K562 (cell line): ENCODE data around the gene HLA-DMB. TPM values are rescaled to one million over a fixed set of nuclear protein-coding genes. Genes with fewer than 3 reads are reported as not detected.

Experiments
- ATF6 ChIP-seq: sonication (generic); formaldehyde crosslinking; IDR thresholded peaks from 2 replicates; pipeline ENCODE4 v1.4.0; 2020; ENCODE audit warnings: mild to moderate bottlenecking, missing genetic modification reagents
- BCLAF1 ChIP-seq, 2 experiments: fragments of 450-650 bp in 1 of 2; IDR thresholded peaks; 2 replicates each; pipeline ENCODE4 v1.6.1; 2011 to 2017; ENCODE audit warnings: low read depth in 2 of 2, antibody characterized with exemption in 1 of 2, borderline replicate concordance in 1 of 2, low read length in 1 of 2, mild to moderate bottlenecking in 1 of 2, mixed read lengths in 1 of 2; ENCODE audit not compliant: control insufficient read depth in 1 of 2
- CHAMP1 ChIP-seq: fragments of 450-650 bp; IDR thresholded peaks from 2 replicates; pipeline ENCODE4 v1.6.1; 2016; ENCODE audit warnings: mild to moderate bottlenecking
- FOXA1 ChIP-seq: fragments of 450-650 bp; IDR thresholded peaks from 2 replicates; pipeline ENCODE4 v1.6.1; 2016; ENCODE audit warnings: mild to moderate bottlenecking, borderline replicate concordance
- GTF2A2 ChIP-seq: IDR thresholded peaks from 2 replicates; pipeline ENCODE4 v1.6.1; 2016; ENCODE audit warnings: mild to moderate bottlenecking, missing genetic modification characterization, missing compliant biosample characterization
- HIVEP1 ChIP-seq: fragments of 250-450 bp; sonication (Bioruptor Pico); IDR thresholded peaks from 2 replicates; pipeline ENCODE4 v1.4.0; 2020; ENCODE audit warnings: mild to moderate bottlenecking
- HOMEZ ChIP-seq: fragments of 250-450 bp; sonication (Bioruptor Pico); IDR thresholded peaks from 2 replicates; pipeline ENCODE4 v1.4.0; 2020; ENCODE audit warnings: mild to moderate bottlenecking, moderate library complexity
- KDM2B ChIP-seq: fragments of 250-450 bp; sonication (Bioruptor Pico); IDR thresholded peaks from 2 replicates; pipeline ENCODE4 v1.8.0; 2021; ENCODE audit warnings: mild to moderate bottlenecking, moderate library complexity
- KLF1 ChIP-seq: fragments of 450-650 bp; IDR thresholded peaks from 2 replicates; pipeline ENCODE4 v1.6.1; 2016; ENCODE audit warnings: missing genetic modification characterization, missing compliant biosample characterization
- MYNN ChIP-seq, 2 experiments: sonication (generic); formaldehyde crosslinking in 1 of 2; IDR thresholded peaks; 2 replicates each; pipeline versions ENCODE4 v1.5.0 to v1.6.1; 2016 to 2020; ENCODE audit warnings: antibody characterized with exemption in 1 of 2, missing genetic modification reagents in 1 of 2
- NR2C1 ChIP-seq, 2 experiments: fragments of 450-650 bp; IDR thresholded peaks; 2 replicates each; pipeline ENCODE4 v1.6.1; 2017; ENCODE audit warnings: mild to moderate bottlenecking in 2 of 2, antibody characterized with exemption in 1 of 2, inconsistent platforms in 1 of 2, missing compliant biosample characterization in 1 of 2, missing genetic modification characterization in 1 of 2
- RBM25 ChIP-seq: fragments of 200-400 bp; formaldehyde crosslinking; IDR thresholded peaks from 2 replicates; pipeline ENCODE4 v1.6.1; 2018; ENCODE audit warnings: low read length, low read depth, moderate library complexity; ENCODE audit not compliant: severe bottlenecking
- SMAD3 ChIP-seq: fragments of 450-650 bp; formaldehyde crosslinking; conservative IDR thresholded peaks from 2 replicates; pipeline ENCODE4 v1.4.0; 2020; ENCODE audit warnings: mild to moderate bottlenecking
- YY1 ChIP-seq, 3 experiments: IDR thresholded peaks; 2 replicates each; pipeline ENCODE4 v1.6.1; 2011; ENCODE audit warnings: low read length in 2 of 3, mild to moderate bottlenecking in 2 of 3, moderate library complexity in 2 of 3, borderline replicate concordance in 1 of 3, control low read depth in 1 of 3, low read depth in 1 of 3; ENCODE audit not compliant: insufficient read depth in 3 of 3, insufficient replicate concordance in 2 of 3, control insufficient read depth in 1 of 3, insufficient read length in 1 of 3; ENCODE audit errors: extremely low read depth in 1 of 3
- ZNF785 ChIP-seq: fragments of 250-450 bp; sonication (Bioruptor Pico); IDR thresholded peaks from 2 replicates; pipeline ENCODE4 v1.4.0; 2020; ENCODE audit warnings: mild to moderate bottlenecking
- polyA plus RNA-seq, 8 experiments: library from polyadenylated mRNA; depleted of rRNA in 4 of 8; stranded (reverse) in 5 of 8; unstranded in 3 of 8; fragments of >200 nt; fragmentation: Nextera tagmentation in 2 of 8; fragmentation: Illumina TruSeq in 1 of 8; extraction: Ambion mirVana in 2 of 8; extraction: Trizol in 1 of 8; gene quantifications; 2 replicates each; pipeline versions ENCODE4 v1.2.1 to v1.2.3, GENCODE V29; 2011 to 2014; ENCODE audit warnings: inconsistent platforms in 1 of 8, missing spikeins in 1 of 8
- total RNA-seq, 7 experiments: library from RNA; depleted of rRNA in 6 of 7; stranded (reverse); fragments of >200 nt in 6 of 7; fragmentation: Illumina TruSeq in 2 of 7; extraction: Trizol in 2 of 7; gene quantifications; 2 replicates each; pipeline versions ENCODE4 v1.2.1 to v1.2.3, GENCODE V29; 2011 to 2021; ENCODE audit warnings: low replicate concordance in 1 of 7

Gene HLA-DMB
- total and polyA plus RNA-seq, 9 of the 15 experiments (the other 6 are each of a cell fraction or from before 2014, with no cell fraction given) = 0.38 TPM; not detected in 8

- TF ChIP-seq BCLAF1 (IDR thresholded peaks at IDR 0.05; ENCODE audit: borderline replicate concordance in 1 of 2, control insufficient read depth in 1 of 2, low read depth in 2 of 2, low read length in 1 of 2) = no peak; a peak in 1 of 4 replicates
- no peak for TF ChIP-seq RBM25
- TF ChIP-seq CHAMP1 = no peak
- TF ChIP-seq SMAD3 (CRISPR knock-in tag) = peak; percentile 69
- no peak for TF ChIP-seq ZNF785 (CRISPR knock-in tag)
- no peak for TF ChIP-seq FOXA1
- peak; percentile 93 for TF ChIP-seq KLF1
- peak; percentile 77; the same call in 1 of the 2 replicates for TF ChIP-seq KDM2B (CRISPR knock-in tag)
- TF ChIP-seq ATF6 (CRISPR knock-in tag) = peak; percentile 86; the same call in 1 of the 2 replicates
- peak; percentile 98 for TF ChIP-seq GTF2A2 (tag)
- no peak for TF ChIP-seq NR2C1 (IDR thresholded peaks at IDR 0.05)
- TF ChIP-seq NR2C1 (tag; IDR thresholded peaks at IDR 0.05) = peak; percentile 60
- peak; percentile 82 to 97 (median 94) for TF ChIP-seq YY1 (IDR thresholded peaks at IDR 0.05; ENCODE audit: borderline replicate concordance in 1 of 3, control insufficient read depth in 1 of 3, extremely low read depth in 1 of 3, insufficient read depth in 3 of 3, insufficient read length in 1 of 3, insufficient replicate concordance in 2 of 3, low read depth in 1 of 3, low read length in 2 of 3)
- peak; percentile 85 for TF ChIP-seq HOMEZ (CRISPR knock-in tag)
- peak; percentile 27 for TF ChIP-seq MYNN (IDR thresholded peaks at IDR 0.05)
- TF ChIP-seq MYNN (CRISPR knock-in tag; IDR thresholded peaks at IDR 0.05) = no peak
- peak; percentile 85; the same call in 1 of the 2 replicates for TF ChIP-seq HIVEP1
Observed at GRCh38 chr6:32971581-32972352, 30.9 kb upstream of the HLA-DMB start (continued).
